ENCODE measurements around the gene EEPD1. TPM values are rescaled to one million over a fixed set of nuclear protein-coding genes. Genes with fewer than 3 reads are reported as not detected.
"Not testable (repeated sequence)": the region's sequence is repeated elsewhere in the genome, so short reads cannot be mapped to it uniquely, and the experiment has no call there.

Gene EEPD1
- total and polyA plus RNA-seq, 2 donors: 16.9 to 32.8 TPM

DNA sequence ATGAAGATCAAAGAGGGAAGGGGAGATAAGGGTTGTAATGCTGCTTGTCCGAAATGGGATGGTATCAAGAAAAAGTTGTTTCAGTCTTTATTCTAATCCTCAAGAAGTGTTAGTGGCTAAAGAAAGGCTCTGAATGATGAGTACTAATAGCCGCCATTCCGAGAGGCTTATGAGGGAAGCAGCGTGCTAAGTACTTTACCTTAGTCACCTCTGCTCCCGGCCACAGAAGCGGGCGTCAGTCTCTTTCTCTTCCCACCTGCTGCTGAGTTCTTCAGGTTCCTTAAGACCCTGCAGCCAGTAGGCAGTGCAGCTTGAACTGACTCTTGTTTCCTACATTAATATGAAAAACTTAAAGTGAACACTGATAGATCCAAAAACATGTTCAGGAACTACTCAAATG is 73.1 kb downstream of the EEPD1 start:
- H3K27ac ChIP-seq (ENCODE audit: low read depth in 1 of 2, low read length in 1 of 2): no peak overlapping the region
- no peaks in the 10 kb centered on the region for H3K36me3 ChIP-seq (ENCODE audit: control insufficient read depth in 2 of 2, insufficient read depth in 2 of 2, low read length in 1 of 2)
- no peak overlapping the region for H3K4me3 ChIP-seq (ENCODE audit: low read length in 2 of 2)
- 98% methylated on average over 7 of the region's 7 CpGs for WGBS
- H3K4me1 ChIP-seq (ENCODE audit: control insufficient read depth in 2 of 2, insufficient read depth in 2 of 2, low read length in 2 of 2): no peaks in the 10 kb centered on the region
- no peak for DNase-seq (ENCODE audit: low read depth in 6 of 9, low spot score in 9 of 9)
- no peaks in the 10 kb centered on the region for H3K9me3 ChIP-seq (ENCODE audit: control insufficient read depth in 2 of 2, insufficient read depth in 1 of 2, low read length in 1 of 2)
- H3K27me3 ChIP-seq (ENCODE audit: control insufficient read depth in 2 of 2, insufficient read depth in 1 of 2, low read length in 1 of 2): no peaks in the 10 kb centered on the region

DNA sequence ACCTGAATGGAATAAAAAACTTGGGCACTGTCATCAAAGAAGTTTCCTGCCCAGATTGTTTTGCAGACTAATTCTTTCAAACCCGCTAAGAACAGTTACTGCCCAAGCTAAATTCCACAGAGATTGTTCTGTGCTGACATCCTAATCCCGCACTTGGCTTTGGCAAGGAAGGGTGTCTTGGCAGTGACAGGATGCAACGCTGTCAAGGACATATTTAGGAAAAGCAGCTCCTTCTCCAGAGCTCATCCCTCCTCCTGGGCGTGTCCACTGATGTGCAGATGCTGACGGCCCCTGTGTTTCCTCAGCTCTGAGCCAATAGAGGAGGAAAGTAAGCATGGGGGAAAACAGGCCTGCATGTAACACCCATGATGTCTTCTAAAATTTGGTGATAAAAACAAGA is 74.2 kb downstream of the EEPD1 start:
- H3K36me3 ChIP-seq (ENCODE audit: control insufficient read depth in 2 of 2, insufficient read depth in 2 of 2, low read length in 1 of 2): no peaks in the 10 kb centered on the region
- 93% methylated on average over 5 of the region's 5 CpGs for WGBS
- no peak overlapping the region for H3K4me3 ChIP-seq (ENCODE audit: low read length in 2 of 2)
- no peaks in the 10 kb centered on the region for H3K27me3 ChIP-seq (ENCODE audit: control insufficient read depth in 2 of 2, insufficient read depth in 1 of 2, low read length in 1 of 2)
- no peak for DNase-seq (ENCODE audit: low read depth in 6 of 9, low spot score in 9 of 9)
- no peaks in the 10 kb centered on the region for H3K9me3 ChIP-seq (ENCODE audit: control insufficient read depth in 2 of 2, insufficient read depth in 1 of 2, low read length in 1 of 2)
- H3K27ac ChIP-seq (ENCODE audit: low read depth in 1 of 2, low read length in 1 of 2): no peak overlapping the region
- H3K4me1 ChIP-seq (ENCODE audit: control insufficient read depth in 2 of 2, insufficient read depth in 2 of 2, low read length in 2 of 2): no peaks in the 10 kb centered on the region

DNA sequence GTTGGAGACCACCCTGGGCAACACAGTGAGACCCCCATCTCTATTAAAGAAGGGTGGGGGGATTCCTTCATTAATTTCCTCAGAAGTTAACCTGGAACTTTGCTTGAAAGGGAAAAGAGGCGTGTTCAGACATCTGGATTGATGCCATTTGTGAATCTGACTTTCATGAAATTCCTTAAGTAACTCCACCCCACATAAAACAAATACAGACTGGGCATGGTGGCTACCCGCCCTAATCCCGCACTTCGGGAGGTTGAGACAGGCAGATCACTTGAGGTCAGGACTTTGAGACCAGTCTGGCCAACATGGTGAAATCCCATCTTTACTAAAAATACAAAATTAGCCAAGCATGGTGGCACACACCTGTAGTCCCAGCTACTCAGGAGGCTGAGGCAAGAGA is 75.0 kb downstream of the EEPD1 start:
- Histone ChIP-seq H3K4me1 (ENCODE audit: control insufficient read depth in 2 of 2, insufficient read depth in 2 of 2, low read length in 2 of 2) (peaks cover 0 to 4% of the 10 kb centered on the region in 2 donors), H3K36me3 (ENCODE audit: control insufficient read depth in 2 of 2, insufficient read depth in 2 of 2, low read length in 1 of 2) (no peaks in the 10 kb centered on the region), H3K27ac (ENCODE audit: low read depth in 1 of 2, low read length in 1 of 2) (no peak overlapping the region), H3K4me3 (ENCODE audit: low read length in 2 of 2) (no peak overlapping the region), H3K27me3 (ENCODE audit: control insufficient read depth in 2 of 2, insufficient read depth in 1 of 2, low read length in 1 of 2) (no peaks in the 10 kb centered on the region), H3K9me3 (ENCODE audit: control insufficient read depth in 2 of 2, insufficient read depth in 1 of 2, low read length in 1 of 2) (no peaks in the 10 kb centered on the region)
- DNase-seq (ENCODE audit: low read depth in 6 of 9, low spot score in 9 of 9): no peak
- 95% methylated on average over 4 of the region's 4 CpGs for WGBS

DNA sequence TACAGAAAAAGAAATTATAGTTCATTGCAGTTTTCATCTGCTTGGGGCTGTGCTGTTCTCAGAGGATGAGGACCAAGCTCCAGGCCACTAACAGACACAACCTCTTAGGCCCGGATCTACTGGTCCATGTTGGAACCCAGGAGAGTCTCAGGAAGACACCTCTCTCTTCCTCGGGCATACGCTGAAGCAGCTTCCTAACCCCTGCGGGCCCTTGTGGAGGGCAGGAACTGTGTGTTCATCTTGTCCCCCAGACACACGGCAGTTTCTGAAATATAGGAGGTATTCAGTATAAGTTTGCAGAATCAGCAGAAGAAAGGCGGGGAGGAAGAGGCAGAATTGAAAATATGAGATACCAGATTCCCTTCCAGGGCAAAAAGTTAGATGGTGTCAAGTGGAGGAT is 78.4 kb downstream of the EEPD1 start:
- Histone ChIP-seq H3K9me3 (ENCODE audit: control insufficient read depth in 2 of 2, insufficient read depth in 1 of 2, low read length in 1 of 2) (peaks cover 0 to 3% of the 10 kb centered on the region in 2 donors), H3K36me3 (ENCODE audit: control insufficient read depth in 2 of 2, insufficient read depth in 2 of 2, low read length in 1 of 2) (no peaks in the 10 kb centered on the region), H3K4me3 (ENCODE audit: low read length in 2 of 2) (no peak overlapping the region), H3K4me1 (ENCODE audit: control insufficient read depth in 2 of 2, insufficient read depth in 2 of 2, low read length in 2 of 2) (peaks cover 2 to 8% of the 10 kb centered on the region in 2 donors), H3K27ac (ENCODE audit: low read depth in 1 of 2, low read length in 1 of 2) (no peak overlapping the region), H3K27me3 (ENCODE audit: control insufficient read depth in 2 of 2, insufficient read depth in 1 of 2, low read length in 1 of 2) (no peaks in the 10 kb centered on the region)
- DNase-seq (ENCODE audit: low read depth in 6 of 9, low spot score in 9 of 9): no peak
- 96% methylated on average over 6 of the region's 6 CpGs for WGBS

DNA sequence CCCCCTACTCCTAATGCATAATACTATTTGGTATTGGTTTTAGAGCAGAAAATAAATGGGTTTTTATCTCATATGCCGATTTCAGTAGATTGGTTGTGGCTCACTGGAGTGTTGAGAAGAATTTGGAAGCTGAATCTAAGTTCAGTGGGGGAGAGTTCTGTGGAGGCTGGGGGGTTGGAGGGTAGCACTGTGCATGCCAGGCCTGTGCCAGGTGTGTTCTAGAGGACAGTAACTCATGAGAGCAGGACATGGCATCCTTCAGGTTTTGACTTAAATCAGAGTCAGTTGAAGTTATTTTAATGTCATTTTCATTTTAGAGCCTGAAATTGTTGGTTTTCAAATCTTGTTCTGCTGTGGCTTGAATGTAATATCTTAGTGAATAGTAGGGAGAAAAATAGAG is 79.5 kb downstream of the EEPD1 start:
- Histone ChIP-seq H3K27me3 (ENCODE audit: control insufficient read depth in 2 of 2, insufficient read depth in 1 of 2, low read length in 1 of 2) (no peaks in the 10 kb centered on the region), H3K4me1 (ENCODE audit: control insufficient read depth in 2 of 2, insufficient read depth in 2 of 2, low read length in 2 of 2) (peaks cover 2 to 8% of the 10 kb centered on the region in 2 donors), H3K9me3 (ENCODE audit: control insufficient read depth in 2 of 2, insufficient read depth in 1 of 2, low read length in 1 of 2) (peaks cover 0 to 10% of the 10 kb centered on the region in 2 donors), H3K36me3 (ENCODE audit: control insufficient read depth in 2 of 2, insufficient read depth in 2 of 2, low read length in 1 of 2) (no peaks in the 10 kb centered on the region), H3K27ac (ENCODE audit: low read depth in 1 of 2, low read length in 1 of 2) (no peak overlapping the region), H3K4me3 (ENCODE audit: low read length in 2 of 2) (no peak overlapping the region)
- DNase-seq (ENCODE audit: low read depth in 6 of 9, low spot score in 9 of 9): no peak
- 97% methylated on average over 1 of the region's 1 CpG for WGBS

DNA sequence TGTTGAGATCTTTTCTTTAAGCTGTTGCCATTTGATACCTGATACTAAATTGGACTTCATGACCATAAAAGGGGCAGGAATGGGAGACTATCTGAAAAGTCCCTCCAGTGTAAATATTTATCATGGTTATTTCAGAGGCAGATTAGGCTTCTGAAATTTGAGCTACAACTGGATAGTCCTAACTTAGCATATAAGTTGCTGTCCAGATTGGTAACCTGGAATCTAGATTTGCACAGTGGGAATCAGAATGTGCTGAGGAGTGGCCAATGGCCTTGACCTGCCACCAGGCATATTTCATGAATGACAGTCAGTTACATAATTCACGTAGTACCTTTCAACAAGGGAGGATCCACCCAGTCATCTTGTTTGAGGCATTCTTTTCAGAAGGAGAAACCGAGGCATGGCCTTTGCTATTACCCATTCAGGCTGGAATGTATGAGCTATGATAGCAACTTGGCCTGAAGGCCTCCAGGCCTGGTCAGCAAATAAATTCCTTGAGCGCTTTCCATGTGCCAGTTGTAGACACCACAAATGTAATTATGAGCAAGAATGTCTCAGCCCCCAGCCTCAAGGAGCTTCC is 80.0 kb downstream of the EEPD1 start:
- no peak for DNase-seq (ENCODE audit: low read depth in 6 of 9, low spot score in 9 of 9)
- Histone ChIP-seq H3K36me3 (ENCODE audit: control insufficient read depth in 2 of 2, insufficient read depth in 2 of 2, low read length in 1 of 2) (no peaks in the 10 kb centered on the region), H3K9me3 (ENCODE audit: control insufficient read depth in 2 of 2, insufficient read depth in 1 of 2, low read length in 1 of 2) (peaks cover 0 to 10% of the 10 kb centered on the region in 2 donors), H3K27me3 (ENCODE audit: control insufficient read depth in 2 of 2, insufficient read depth in 1 of 2, low read length in 1 of 2) (no peaks in the 10 kb centered on the region), H3K27ac (ENCODE audit: low read depth in 1 of 2, low read length in 1 of 2) (no peak overlapping the region), H3K4me1 (ENCODE audit: control insufficient read depth in 2 of 2, insufficient read depth in 2 of 2, low read length in 2 of 2) (peaks cover 2 to 10% of the 10 kb centered on the region in 2 donors), H3K4me3 (ENCODE audit: low read length in 2 of 2) (no peak overlapping the region)
- WGBS: 81% methylated on average over 3 of the region's 3 CpGs

DNA sequence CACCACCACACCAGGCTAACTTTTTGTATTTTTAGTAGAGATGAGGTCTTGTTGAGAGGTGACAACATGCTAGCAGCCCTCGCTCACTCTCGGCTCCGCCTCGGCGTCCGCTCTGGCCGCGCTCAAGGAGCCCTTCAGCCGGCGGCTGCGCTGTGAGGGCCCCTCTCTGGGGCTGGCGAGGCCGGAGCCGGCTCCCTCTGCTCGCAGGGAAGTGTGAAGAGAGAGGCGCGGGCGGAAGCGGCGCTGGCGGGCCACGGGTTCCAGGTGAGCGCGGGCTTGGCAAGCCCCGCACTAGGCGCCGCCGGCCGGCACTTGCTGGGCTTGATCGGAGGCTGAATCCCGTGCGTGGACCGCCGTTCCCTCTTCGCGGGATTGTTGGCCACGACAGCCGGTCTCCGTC is 83.0 kb downstream of the EEPD1 start:
- WGBS: 98% methylated on average over 39 of the region's 39 CpGs
- peaks cover 0 to 10% of the 10 kb centered on the region in 2 donors for H3K9me3 ChIP-seq (ENCODE audit: control insufficient read depth in 2 of 2, insufficient read depth in 1 of 2, low read length in 1 of 2)
- H3K27me3 ChIP-seq (ENCODE audit: control insufficient read depth in 2 of 2, insufficient read depth in 1 of 2, low read length in 1 of 2): no peaks in the 10 kb centered on the region
- no peak overlapping the region for H3K4me3 ChIP-seq (ENCODE audit: low read length in 2 of 2)
- H3K4me1 ChIP-seq (ENCODE audit: control insufficient read depth in 2 of 2, insufficient read depth in 2 of 2, low read length in 2 of 2): peaks cover 2 to 11% of the 10 kb centered on the region in 2 donors
- no peaks in the 10 kb centered on the region for H3K36me3 ChIP-seq (ENCODE audit: control insufficient read depth in 2 of 2, insufficient read depth in 2 of 2, low read length in 1 of 2)
- no peak overlapping the region for H3K27ac ChIP-seq (ENCODE audit: low read depth in 1 of 2, low read length in 1 of 2)
- no peak for DNase-seq (ENCODE audit: low read depth in 6 of 9, low spot score in 9 of 9)

DNA sequence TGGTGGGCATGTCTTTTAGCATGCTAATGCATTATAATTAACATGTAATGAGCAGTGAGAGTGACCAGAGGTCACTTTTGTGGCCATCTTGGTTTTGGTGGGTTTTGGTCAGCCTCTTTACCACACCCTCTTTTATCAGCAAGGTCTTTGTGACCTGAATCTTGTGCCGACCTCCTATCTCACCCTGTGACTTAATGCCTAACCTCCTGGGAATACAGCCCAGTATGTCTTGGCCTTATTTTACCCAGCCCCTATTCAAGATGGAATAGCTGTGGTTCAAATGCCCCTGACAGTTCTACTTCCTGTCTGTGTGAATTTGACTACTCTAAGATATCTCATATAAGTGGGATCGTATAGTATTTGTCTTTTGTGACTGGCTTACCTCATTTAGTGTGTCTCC is 85.1 kb downstream of the EEPD1 start:
- H3K9me3 ChIP-seq (ENCODE audit: control insufficient read depth in 2 of 2, insufficient read depth in 1 of 2, low read length in 1 of 2): peaks cover 0 to 10% of the 10 kb centered on the region in 2 donors
- peaks cover 2 to 12% of the 10 kb centered on the region in 2 donors for H3K4me1 ChIP-seq (ENCODE audit: control insufficient read depth in 2 of 2, insufficient read depth in 2 of 2, low read length in 2 of 2)
- DNase-seq (ENCODE audit: low read depth in 6 of 9, low spot score in 9 of 9): no peak
- H3K27me3 ChIP-seq (ENCODE audit: control insufficient read depth in 2 of 2, insufficient read depth in 1 of 2, low read length in 1 of 2): no peaks in the 10 kb centered on the region
- H3K4me3 ChIP-seq (ENCODE audit: low read length in 2 of 2): no peak overlapping the region
- WGBS: 91% methylated on average over 2 of the region's 2 CpGs
- H3K36me3 ChIP-seq (ENCODE audit: control insufficient read depth in 2 of 2, insufficient read depth in 2 of 2, low read length in 1 of 2): no peaks in the 10 kb centered on the region
- no peak overlapping the region for H3K27ac ChIP-seq (ENCODE audit: low read depth in 1 of 2, low read length in 1 of 2)

DNA sequence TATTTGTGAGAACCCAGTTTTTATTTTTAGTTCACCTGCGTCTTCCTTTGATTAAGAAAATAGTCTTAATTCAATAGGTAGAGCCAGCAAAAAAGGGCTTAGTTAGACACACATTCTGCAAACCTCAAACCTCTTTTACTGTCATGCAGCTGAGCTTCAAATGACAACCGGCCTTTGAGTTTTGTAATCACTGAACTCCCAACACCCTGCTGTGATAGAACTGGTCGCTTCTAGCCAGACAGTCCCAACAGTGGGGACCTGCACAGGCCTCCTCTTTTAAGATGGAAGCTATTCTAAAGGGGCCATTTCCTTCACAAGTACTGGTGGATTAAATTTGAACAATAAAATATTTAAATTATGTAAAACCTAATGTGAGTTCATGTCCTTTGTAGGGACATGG is 90.3 kb downstream of the EEPD1 start:
- H3K27ac ChIP-seq (ENCODE audit: low read depth in 1 of 2, low read length in 1 of 2); H3K9me3 ChIP-seq (ENCODE audit: control insufficient read depth in 2 of 2, insufficient read depth in 1 of 2, low read length in 1 of 2); H3K36me3 ChIP-seq (ENCODE audit: control insufficient read depth in 2 of 2, insufficient read depth in 2 of 2, low read length in 1 of 2); H3K4me3 ChIP-seq (ENCODE audit: low read length in 2 of 2); H3K27me3 ChIP-seq (ENCODE audit: control insufficient read depth in 2 of 2, insufficient read depth in 1 of 2, low read length in 1 of 2): not testable (repeated sequence)
- H3K4me1 ChIP-seq (ENCODE audit: control insufficient read depth in 2 of 2, insufficient read depth in 2 of 2, low read length in 2 of 2): peaks cover 2 to 21% of the 10 kb centered on the region in 2 donors
- 74% methylated on average over 3 of the region's 3 CpGs for WGBS
- DNase-seq (ENCODE audit: low read depth in 6 of 9, low spot score in 9 of 9): peak in 1 of 9 donors; percentile 37

Data from thymus (tissue), 11 donors.